Neural cell (in vitro differentiated cells): ENCODE measurements around the gene CELF4.

Source experiments
- CTCF ChIP-seq: fragments of 450-650 bp; IDR thresholded peaks from 2 replicates; pipeline ENCODE4 v1.5.1; 2014; ENCODE audit warnings: antibody characterized with exemption, mild to moderate bottlenecking, moderate library complexity; ENCODE audit not compliant: poor library complexity, severe bottlenecking
- EP300 ChIP-seq: fragments of 450-650 bp; conservative IDR thresholded peaks from 2 replicates; pipeline ENCODE4 v1.6.1; 2014; ENCODE audit warnings: antibody characterized with exemption, mild to moderate bottlenecking, moderate library complexity; ENCODE audit not compliant: poor library complexity, severe bottlenecking
- EZH2 ChIP-seq: fragments of 200-600, 300-800 bp; shearing (Covaris generic), sonication (generic); IDR thresholded peaks from 2 replicates; pipeline ENCODE4 v1.6.1; 2014; ENCODE audit warnings: antibody characterized with exemption, low read length, borderline replicate concordance, mild to moderate bottlenecking; ENCODE audit not compliant: insufficient read depth, poor library complexity, severe bottlenecking
- POLR2AphosphoS5 ChIP-seq: IDR thresholded peaks from 2 replicates; pipeline ENCODE4 v1.6.1; 2012
- RAD21 ChIP-seq: fragments of 450-650 bp; conservative IDR thresholded peaks from 2 replicates; pipeline ENCODE4 v1.6.1; 2014; ENCODE audit warnings: antibody characterized with exemption, mild to moderate bottlenecking, moderate library complexity
- REST ChIP-seq: IDR thresholded peaks from 2 replicates; pipeline ENCODE4 v1.6.1; 2012; ENCODE audit warnings: borderline replicate concordance
- SMC3 ChIP-seq: fragments of 450-650 bp; conservative IDR thresholded peaks from 2 replicates; pipeline ENCODE4 v1.6.1; 2014; ENCODE audit warnings: antibody characterized with exemption, mild to moderate bottlenecking, moderate library complexity; ENCODE audit not compliant: poor library complexity
- TAF1 ChIP-seq: IDR thresholded peaks from 2 replicates; pipeline ENCODE4 v1.6.1; 2012; ENCODE audit warnings: low read depth

- TF ChIP-seq CTCF (no peak), EZH2 (no peak), TAF1 (no peak), EP300 (no peak), REST (no peak), SMC3 (no peak), POLR2AphosphoS5 (no peak), RAD21 (no peak)
These were observed 125.4 kb downstream of the CELF4 start for GRCh38 chr18:37440206-37440605.
